Left lobe of liver (tissue), 2 donors: Measurements from ENCODE around the gene ALDH8A1. TPM values are rescaled to one million over a fixed set of nuclear protein-coding genes. Genes with fewer than 3 reads are reported as not detected.

ENCODE experiments used
- ATAC-seq: fragments of 200-7000 bp; cut with Tn5 transposase; one replicate; pipeline ENCODE4 v1.9.1; 2020; ENCODE audit warnings: mild to moderate bottlenecking, moderate library complexity
- DNase-seq: peaks from one replicate; pipeline ENCODE4 v3.0.0-alpha.2; 2020; ENCODE audit warnings: low spot score
- total RNA-seq: library from RNA; stranded (reverse); gene quantifications from one replicate; pipeline ENCODE4 v1.2.1, GENCODE V29; 2021
- donor health status: DM: no; HTN: no; CAD: no; lungs with moderate emphysema.
- donor health status: DM: no; HTN: yes; CAD: no.

The ALDH8A1 gene
- total RNA-seq, 1 donor from 2014 or later, result 174 TPM

DNA sequence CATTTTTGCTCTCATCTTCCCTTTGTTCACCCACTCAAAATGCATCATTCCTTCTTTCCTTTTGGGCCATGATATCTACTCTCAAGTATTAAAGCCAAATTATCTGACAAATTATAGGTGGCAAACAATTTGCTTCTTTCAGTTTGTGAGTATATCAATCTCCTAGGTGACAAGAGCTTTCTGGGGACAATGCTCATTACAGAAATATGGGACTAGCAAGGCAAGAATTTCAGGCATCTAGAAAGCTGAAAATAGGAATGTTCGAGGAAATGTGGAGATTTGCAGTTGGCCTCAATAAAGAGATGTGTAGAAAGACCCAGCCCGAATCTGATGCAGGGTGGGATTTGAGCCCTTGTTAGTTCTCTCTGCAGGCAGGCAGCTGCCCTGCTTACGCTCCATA, 71.8 kb downstream of the ALDH8A1 start:
- DNase-seq, result no peak
- no peak for ATAC-seq

DNA sequence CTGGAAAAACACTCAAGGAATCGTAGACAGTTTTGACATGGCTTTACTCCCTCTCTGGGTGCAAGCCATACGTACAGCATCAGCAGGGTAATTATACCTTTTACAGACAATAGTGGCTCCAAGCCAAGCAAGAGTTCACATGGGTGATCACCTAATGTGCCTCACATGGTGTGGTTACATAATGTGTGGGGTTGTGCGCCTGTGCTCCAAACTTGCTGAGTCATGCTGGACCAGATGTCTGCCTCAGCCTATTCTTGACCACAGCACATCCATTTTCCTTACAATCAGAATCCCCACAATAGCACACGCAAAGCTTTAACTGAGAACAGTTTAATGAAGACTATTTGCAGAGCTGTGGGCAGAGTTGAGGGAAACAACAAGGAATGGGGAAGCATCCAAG, 74.5 kb downstream of the ALDH8A1 start:
- ATAC-seq (no peak), DNase-seq (no peak)

- DNase-seq (no peak), ATAC-seq (peak; percentile 88)
Observed at GRCh38 chr6:134873500-134874388, 76.2 kb downstream of the ALDH8A1 start.

- DNase-seq (no peak), ATAC-seq (no peak)
Observed at GRCh38 chr6:134870677-134871498, 79.0 kb downstream of the ALDH8A1 start.

- DNase-seq, result no peak
- no peak for ATAC-seq
Observed at GRCh38 chr6:134868812-134869211, 81.1 kb downstream of the ALDH8A1 start.

Other genes starting within 250 kb of the ALDH8A1 start
- gene HBS1L, start 104.7 kb upstream of the ALDH8A1 start, total RNA-seq, result 42.5 TPM
- gene MYB, start 231.2 kb upstream of the ALDH8A1 start, total RNA-seq, result 0.18 TPM